GM23338 (cell line): ENCODE data around the gene RWDD1. TPM values are rescaled to one million over a fixed set of nuclear protein-coding genes. Genes with fewer than 3 reads are reported as not detected.

Experiments used
- ATAC-seq: fragments of 200-7000 bp; cut with Tn5 transposase; 3 replicates; pipeline ENCODE4 v1.9.1; 2020
- DNase-seq: peaks from one replicate; pipeline ENCODE4 v3.0.0-alpha.2; 2015; ENCODE audit warnings: low spot score
- H2AFZ ChIP-seq: fragments of 200-600 bp; sonication (generic); 2 replicates; pipeline ENCODE4 v1.8.0; 2016; ENCODE audit warnings: antibody characterized with exemption, mild to moderate bottlenecking, moderate library complexity
- H3F3A ChIP-seq: fragments of 200-600 bp; sonication (generic); replicated peaks from 2 replicates; pipeline ENCODE4 v1.8.0; 2017; ENCODE audit warnings: antibody characterized with exemption, mixed run types, low read depth
- H3K27ac ChIP-seq: fragments of 200-600 bp; sonication (generic); 2 replicates; pipeline ENCODE4 v1.6.1; 2016; ENCODE audit warnings: low read depth
- H3K27me3 ChIP-seq: fragments of 200-600 bp; sonication (generic); 2 replicates; pipeline ENCODE4 v1.8.0; 2016; ENCODE audit warnings: mild to moderate bottlenecking, mixed run types, moderate library complexity; ENCODE audit not compliant: insufficient read depth
- H3K36me3 ChIP-seq: fragments of 200-600 bp; sonication (generic); 2 replicates; pipeline ENCODE4 v1.8.0; 2016; ENCODE audit warnings: mild to moderate bottlenecking; ENCODE audit not compliant: insufficient read depth
- H3K4me1 ChIP-seq: fragments of 200-600 bp; sonication (generic); 2 replicates; pipeline ENCODE4 v1.8.0; 2016; ENCODE audit warnings: mild to moderate bottlenecking, moderate library complexity; ENCODE audit not compliant: insufficient read depth
- H3K4me2 ChIP-seq: fragments of 200-600 bp; sonication (generic); 2 replicates; pipeline ENCODE4 v1.7.1; 2017; ENCODE audit warnings: mixed run types
- H3K4me3 ChIP-seq: fragments of 200-600 bp; sonication (generic); 2 replicates; pipeline ENCODE4 v1.6.1; 2016; ENCODE audit warnings: mixed run types
- H3K79me2 ChIP-seq: fragments of 200-600 bp; sonication (generic); replicated peaks from 2 replicates; pipeline ENCODE4 v1.8.0; 2017; ENCODE audit warnings: mild to moderate bottlenecking; ENCODE audit not compliant: insufficient read depth
- H3K9me2 ChIP-seq: fragments of 200-600 bp; sonication (generic); 2 replicates; pipeline ENCODE4 v1.8.0; 2017; ENCODE audit not compliant: insufficient read depth
- H4K20me1 ChIP-seq: fragments of 200-600 bp; sonication (generic); replicated peaks from 2 replicates; pipeline ENCODE4 v1.8.0; 2017; ENCODE audit warnings: mild to moderate bottlenecking; ENCODE audit not compliant: insufficient read depth
- H3K27ac Mint-ChIP-seq: 2 replicates; pipeline ENCODE4 v1.8.0; 2020; ENCODE audit warnings: inconsistent platforms, mild to moderate bottlenecking, moderate library complexity, mixed read lengths
- H3K27me3 Mint-ChIP-seq: 3 replicates; pipeline ENCODE4 v1.8.0; 2022; ENCODE audit warnings: low read depth, mild to moderate bottlenecking, moderate library complexity, mixed read lengths, inconsistent platforms; ENCODE audit not compliant: insufficient read depth, poor library complexity
- H3K36me3 Mint-ChIP-seq: 3 replicates; pipeline ENCODE4 v1.8.0; 2021; ENCODE audit warnings: low read depth, mild to moderate bottlenecking, inconsistent platforms, moderate library complexity, mixed read lengths
- H3K4me1 Mint-ChIP-seq: 3 replicates; pipeline ENCODE4 v1.8.0; 2020; ENCODE audit warnings: mild to moderate bottlenecking, inconsistent platforms, mixed read lengths
- H3K4me3 Mint-ChIP-seq: 3 replicates; pipeline ENCODE4 v1.8.0; 2021; ENCODE audit warnings: moderate library complexity, mild to moderate bottlenecking, inconsistent platforms, mixed read lengths
- H3K9me3 Mint-ChIP-seq: 3 replicates; pipeline ENCODE4 v1.8.0; 2020; ENCODE audit warnings: moderate library complexity, mild to moderate bottlenecking, inconsistent platforms, mixed read lengths
- CREB1 ChIP-seq: fragments of 250-450 bp; sonication (Bioruptor Pico); IDR thresholded peaks from 2 replicates; pipeline ENCODE4 v1.5.0; 2020; ENCODE audit warnings: low read depth, mild to moderate bottlenecking, moderate library complexity
- EZH2 ChIP-seq: fragments of 200-600 bp; sonication (generic); IDR thresholded peaks from one replicate; pipeline ENCODE4 v1.8.0; 2017; ENCODE audit warnings: antibody characterized with exemption, mild to moderate bottlenecking, low read depth; ENCODE audit not compliant: unreplicated experiment
- EZH2phosphoT487 ChIP-seq: fragments of 200-600 bp; sonication (generic); IDR thresholded peaks from one replicate; pipeline ENCODE4 v1.8.1; 2018; ENCODE audit warnings: antibody characterized with exemption; ENCODE audit not compliant: unreplicated experiment
- JUNB ChIP-seq: IDR thresholded peaks from one replicate; pipeline ENCODE4 v1.6.1; 2016; ENCODE audit warnings: antibody characterized with exemption; ENCODE audit not compliant: unreplicated experiment
- NANOG ChIP-seq: IDR thresholded peaks from 2 replicates; pipeline ENCODE4 v1.6.1; 2016; ENCODE audit warnings: antibody characterized with exemption, borderline replicate concordance
- POLR2AphosphoS5 ChIP-seq: IDR thresholded peaks from 2 replicates; pipeline ENCODE4 v1.6.1; 2016; ENCODE audit warnings: antibody characterized with exemption, low read depth
- REST ChIP-seq: IDR thresholded peaks from one replicate; pipeline ENCODE4 v1.6.1; 2018; ENCODE audit warnings: antibody characterized with exemption; ENCODE audit not compliant: unreplicated experiment
- STAT1 ChIP-seq: IDR thresholded peaks from one replicate; pipeline ENCODE4 v1.6.1; 2016; ENCODE audit warnings: antibody characterized with exemption; ENCODE audit not compliant: unreplicated experiment
- ZNF114 ChIP-seq: fragments of 250-450 bp; sonication (Bioruptor Pico); IDR thresholded peaks from 2 replicates; pipeline ENCODE4 v1.5.0; 2020; ENCODE audit warnings: mild to moderate bottlenecking, moderate library complexity
- ZNF331 ChIP-seq: fragments of 250-450 bp; sonication (Bioruptor Pico); IDR thresholded peaks from 2 replicates; pipeline ENCODE4 v1.5.0; 2020; ENCODE audit warnings: low read depth, mild to moderate bottlenecking, moderate library complexity
- ZNF462 ChIP-seq: fragments of 250-450 bp; sonication (Bioruptor Pico); IDR thresholded peaks from 2 replicates; pipeline ENCODE4 v1.5.0; 2020; ENCODE audit warnings: mild to moderate bottlenecking, moderate library complexity
- polyA plus RNA-seq: library from polyadenylated mRNA; unstranded; fragments of >200 nt; fragmentation: Nextera tagmentation; extraction: Ambion mirVana; gene quantifications from 2 replicates; pipeline ENCODE4 v1.2.1, GENCODE V29; 2016
- total RNA-seq: library from RNA; depleted of rRNA; stranded (reverse); fragments of >200 nt; shearing (Covaris generic); gene quantifications from 2 replicates; pipeline ENCODE4 v1.2.3, GENCODE V29; 2014
- TF ChIP-seq, protein P1 (sequence below): IDR thresholded peaks from 2 replicates; pipeline ENCODE4 v1.6.1; 2016; ENCODE audit warnings: antibody characterized with exemption
- TF ChIP-seq, protein P2 (sequence below), 2 experiments: fragments of 200-600 bp in 1 of 2; sonication (generic) in 1 of 2; conservative IDR thresholded peaks; 2 replicates each; pipeline versions ENCODE4 v1.5.1 to v1.6.1; 2016 to 2017; ENCODE audit warnings: antibody characterized with exemption in 2 of 2, low read depth in 2 of 2, mild to moderate bottlenecking in 2 of 2, moderate library complexity in 1 of 2

Gene RWDD1
- total and polyA plus RNA-seq, 2 experiments from 2014 or later = 20.2 to 171 TPM

DNA sequence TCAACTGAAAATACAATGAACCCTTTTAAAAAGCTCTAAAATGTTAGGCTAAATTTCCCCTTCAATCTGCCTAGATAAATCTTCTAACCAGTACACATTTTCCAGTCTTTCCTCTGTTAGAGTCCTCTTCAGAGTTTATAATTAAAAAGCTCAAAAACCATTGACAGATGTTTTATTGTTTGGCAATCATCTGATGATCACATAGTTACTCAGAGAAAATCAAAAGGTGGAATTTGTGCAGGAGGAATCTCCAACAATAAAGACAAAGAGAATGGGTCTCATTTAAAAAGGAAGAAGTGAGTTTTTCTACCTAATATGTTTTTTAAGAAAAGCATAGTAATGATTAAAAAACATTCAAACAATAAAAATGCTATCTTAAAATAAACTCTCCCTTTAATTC, 28.9 kb upstream of the RWDD1 start:
- Mint-ChIP-seq H3K4me1 (peaks cover 6% of the 10 kb centered on the region; the same call in 2 of the 3 replicates), H3K36me3 (no peaks in the 10 kb centered on the region), H3K9me3 (no peaks in the 10 kb centered on the region), H3K4me3 (no peak overlapping the region), H3K27me3 (no peaks in the 10 kb centered on the region), H3K27ac (no peak overlapping the region)
- no peaks in the 10 kb centered on the region for H3K36me3 ChIP-seq
- no peaks in the 10 kb centered on the region; the same call in 1 of the 2 replicates for H3K4me1 ChIP-seq
- H4K20me1 ChIP-seq = no peaks in the 10 kb centered on the region
- no peak overlapping the region for H3K4me3 ChIP-seq
- no peaks in the 10 kb centered on the region for H3K9me2 ChIP-seq
- H2AFZ ChIP-seq = no peak overlapping the region
- H3K27me3 ChIP-seq = no peaks in the 10 kb centered on the region
- no peak overlapping the region for H3K4me2 ChIP-seq
- no peak for ATAC-seq
- no peak for DNase-seq
- H3K79me2 ChIP-seq = no peaks in the 10 kb centered on the region
- TF ChIP-seq NANOG = no peak
- no peak for TF ChIP-seq EZH2phosphoT487
- TF ChIP-seq CREB1 (CRISPR knock-in tag) = no peak
- TF ChIP-seq, protein P1, sequence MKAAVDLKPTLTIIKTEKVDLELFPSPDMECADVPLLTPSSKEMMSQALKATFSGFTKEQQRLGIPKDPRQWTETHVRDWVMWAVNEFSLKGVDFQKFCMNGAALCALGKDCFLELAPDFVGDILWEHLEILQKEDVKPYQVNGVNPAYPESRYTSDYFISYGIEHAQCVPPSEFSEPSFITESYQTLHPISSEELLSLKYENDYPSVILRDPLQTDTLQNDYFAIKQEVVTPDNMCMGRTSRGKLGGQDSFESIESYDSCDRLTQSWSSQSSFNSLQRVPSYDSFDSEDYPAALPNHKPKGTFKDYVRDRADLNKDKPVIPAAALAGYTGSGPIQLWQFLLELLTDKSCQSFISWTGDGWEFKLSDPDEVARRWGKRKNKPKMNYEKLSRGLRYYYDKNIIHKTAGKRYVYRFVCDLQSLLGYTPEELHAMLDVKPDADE = no peak
- no peak for TF ChIP-seq ZNF114 (CRISPR knock-in tag)
- no peak for TF ChIP-seq EZH2
- no peak for TF ChIP-seq STAT1
- no peak for TF ChIP-seq ZNF462 (CRISPR knock-in tag)
- no peak for TF ChIP-seq JUNB
- TF ChIP-seq, protein P2, sequence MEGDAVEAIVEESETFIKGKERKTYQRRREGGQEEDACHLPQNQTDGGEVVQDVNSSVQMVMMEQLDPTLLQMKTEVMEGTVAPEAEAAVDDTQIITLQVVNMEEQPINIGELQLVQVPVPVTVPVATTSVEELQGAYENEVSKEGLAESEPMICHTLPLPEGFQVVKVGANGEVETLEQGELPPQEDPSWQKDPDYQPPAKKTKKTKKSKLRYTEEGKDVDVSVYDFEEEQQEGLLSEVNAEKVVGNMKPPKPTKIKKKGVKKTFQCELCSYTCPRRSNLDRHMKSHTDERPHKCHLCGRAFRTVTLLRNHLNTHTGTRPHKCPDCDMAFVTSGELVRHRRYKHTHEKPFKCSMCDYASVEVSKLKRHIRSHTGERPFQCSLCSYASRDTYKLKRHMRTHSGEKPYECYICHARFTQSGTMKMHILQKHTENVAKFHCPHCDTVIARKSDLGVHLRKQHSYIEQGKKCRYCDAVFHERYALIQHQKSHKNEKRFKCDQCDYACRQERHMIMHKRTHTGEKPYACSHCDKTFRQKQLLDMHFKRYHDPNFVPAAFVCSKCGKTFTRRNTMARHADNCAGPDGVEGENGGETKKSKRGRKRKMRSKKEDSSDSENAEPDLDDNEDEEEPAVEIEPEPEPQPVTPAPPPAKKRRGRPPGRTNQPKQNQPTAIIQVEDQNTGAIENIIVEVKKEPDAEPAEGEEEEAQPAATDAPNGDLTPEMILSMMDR (conservative IDR thresholded peaks at IDR 0.05; ENCODE audit: low read depth in 2 of 2) = no peak
- TF ChIP-seq ZNF331 (CRISPR knock-in tag) = no peak
- TF ChIP-seq REST = no peak
- no peak for TF ChIP-seq POLR2AphosphoS5
- H3F3A ChIP-seq = no peaks in the 10 kb centered on the region
- no peak overlapping the region for H3K27ac ChIP-seq
